Fibroblast of villous mesenchyme (primary cell): ENCODE data around the gene TFB2M. TPM values are rescaled to one million over a fixed set of nuclear protein-coding genes. Genes with fewer than 3 reads are reported as not detected.

Experiments
- DNase-seq: peaks from one replicate; pipeline ENCODE4 v3.0.0-alpha.2; 2010; ENCODE audit warnings: low read depth
- H3K4me3 ChIP-seq: 2 replicates; pipeline ENCODE4 v1.5.1; 2011; ENCODE audit warnings: low read depth, mild to moderate bottlenecking, low read length
- CTCF ChIP-seq: IDR thresholded peaks from 2 replicates; pipeline ENCODE4 v1.5.1; 2012; ENCODE audit warnings: low read depth, mild to moderate bottlenecking, low read length; ENCODE audit not compliant: insufficient read depth
- total RNA-seq: library from RNA; depleted of rRNA; stranded (reverse); fragments of >200 nt; gene quantifications from 2 replicates; pipeline ENCODE4 v1.2.3, GENCODE V29; 2012

TFB2M gene
- total RNA-seq, 1 donor: 29.4 TPM

- H3K4me3 ChIP-seq: no peak overlapping the region
- DNase-seq: no peak
- no peak for TF ChIP-seq CTCF
These were observed 38.5 kb downstream of the TFB2M start for GRCh38 chr1:246527402-246528088.

GRCh38 chr1:246526915-246527314 is 39.1 kb downstream of the TFB2M start:
- no peak overlapping the region for H3K4me3 ChIP-seq
- DNase-seq: no peak
- TF ChIP-seq CTCF: no peak

- no peak overlapping the region for H3K4me3 ChIP-seq
- DNase-seq: no peak
- no peak for TF ChIP-seq CTCF
These were observed 39.7 kb downstream of the TFB2M start for GRCh38 chr1:246526380-246526779.

GRCh38 chr1:246519514-246519913 is 46.5 kb downstream of the TFB2M start:
- DNase-seq: no peak
- no peak overlapping the region for H3K4me3 ChIP-seq
- TF ChIP-seq CTCF: no peak

- no peak overlapping the region for H3K4me3 ChIP-seq
- TF ChIP-seq CTCF: no peak
- no peak for DNase-seq
These were observed 47.4 kb downstream of the TFB2M start for GRCh38 chr1:246518456-246519205.

GRCh38 chr1:246517391-246517790 is 48.7 kb downstream of the TFB2M start:
- no peak for DNase-seq
- no peak for TF ChIP-seq CTCF
- H3K4me3 ChIP-seq: no peak overlapping the region

GRCh38 chr1:246516126-246516525 is 49.9 kb downstream of the TFB2M start:
- no peak overlapping the region for H3K4me3 ChIP-seq
- TF ChIP-seq CTCF: no peak
- DNase-seq: no peak
